Chondrocyte (in vitro differentiated cells): ENCODE results near the gene ATXN7L3. TPM values are rescaled to one million over a fixed set of nuclear protein-coding genes. Genes with fewer than 3 reads are reported as not detected.

Source experiments
- DNase-seq: peaks from one replicate; pipeline ENCODE4 v3.0.0; 2021; ENCODE audit warnings: mixed read lengths, low spot score
- H3K27ac Mint-ChIP-seq: one replicate; pipeline ENCODE4 v1.8.0; 2021; ENCODE audit warnings: mild to moderate bottlenecking, moderate library complexity, mixed read lengths; ENCODE audit not compliant: unreplicated experiment
- H3K27me3 Mint-ChIP-seq: 2 replicates; pipeline ENCODE4 v1.8.0; 2021; ENCODE audit warnings: low read depth, mixed read lengths
- H3K36me3 Mint-ChIP-seq: 2 replicates; pipeline ENCODE4 v1.8.0; 2021; ENCODE audit warnings: low read depth, mixed read lengths
- H3K4me1 Mint-ChIP-seq: 2 replicates; pipeline ENCODE4 v1.8.0; 2021; ENCODE audit warnings: low read depth, mild to moderate bottlenecking, mixed read lengths
- H3K4me3 Mint-ChIP-seq: one replicate; pipeline ENCODE4 v1.8.0; 2021; ENCODE audit warnings: mild to moderate bottlenecking, moderate library complexity, mixed read lengths; ENCODE audit not compliant: unreplicated experiment
- H3K9me3 Mint-ChIP-seq: 2 replicates; pipeline ENCODE4 v1.8.0; 2021; ENCODE audit warnings: low read depth, mixed read lengths
- total RNA-seq: library from RNA; stranded (reverse); gene quantifications from 3 replicates; pipeline ENCODE4 v1.2.1, GENCODE V29; 2021
- TF ChIP-seq, protein P1 (sequence below): fragments of 200-600 bp; sonication (generic); IDR thresholded peaks from 2 replicates; pipeline ENCODE4 v1.5.0; 2021; ENCODE audit warnings: antibody characterized with exemption, mild to moderate bottlenecking, moderate library complexity

ATXN7L3 gene
- total RNA-seq, 1 donor from 2014 or later = 93.4 TPM

DNA sequence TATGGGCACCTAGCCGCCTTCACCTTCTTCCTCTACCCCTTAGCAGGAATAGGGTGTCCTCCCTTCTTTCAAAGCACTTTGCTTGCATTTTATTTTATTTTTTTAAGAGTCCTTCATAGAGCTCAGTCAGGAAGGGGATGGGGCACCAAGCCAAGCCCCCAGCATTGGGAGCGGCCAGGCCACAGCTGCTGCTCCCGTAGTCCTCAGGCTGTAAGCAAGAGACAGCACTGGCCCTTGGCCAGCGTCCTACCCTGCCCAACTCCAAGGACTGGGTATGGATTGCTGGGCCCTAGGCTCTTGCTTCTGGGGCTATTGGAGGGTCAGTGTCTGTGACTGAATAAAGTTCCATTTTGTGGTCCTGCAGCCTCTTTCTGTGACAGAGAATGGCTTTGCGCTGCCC lies 8.3 kb downstream of the ATXN7L3 start:
- peak overlapping the region; percentile 78 for H3K27ac Mint-ChIP-seq
- DNase-seq = no peak
- no peak overlapping the region for H3K4me3 Mint-ChIP-seq
- H3K36me3 Mint-ChIP-seq = peaks cover 12% of the 10 kb centered on the region
- peaks cover 20% of the 10 kb centered on the region for H3K4me1 Mint-ChIP-seq
- TF ChIP-seq, protein P1, sequence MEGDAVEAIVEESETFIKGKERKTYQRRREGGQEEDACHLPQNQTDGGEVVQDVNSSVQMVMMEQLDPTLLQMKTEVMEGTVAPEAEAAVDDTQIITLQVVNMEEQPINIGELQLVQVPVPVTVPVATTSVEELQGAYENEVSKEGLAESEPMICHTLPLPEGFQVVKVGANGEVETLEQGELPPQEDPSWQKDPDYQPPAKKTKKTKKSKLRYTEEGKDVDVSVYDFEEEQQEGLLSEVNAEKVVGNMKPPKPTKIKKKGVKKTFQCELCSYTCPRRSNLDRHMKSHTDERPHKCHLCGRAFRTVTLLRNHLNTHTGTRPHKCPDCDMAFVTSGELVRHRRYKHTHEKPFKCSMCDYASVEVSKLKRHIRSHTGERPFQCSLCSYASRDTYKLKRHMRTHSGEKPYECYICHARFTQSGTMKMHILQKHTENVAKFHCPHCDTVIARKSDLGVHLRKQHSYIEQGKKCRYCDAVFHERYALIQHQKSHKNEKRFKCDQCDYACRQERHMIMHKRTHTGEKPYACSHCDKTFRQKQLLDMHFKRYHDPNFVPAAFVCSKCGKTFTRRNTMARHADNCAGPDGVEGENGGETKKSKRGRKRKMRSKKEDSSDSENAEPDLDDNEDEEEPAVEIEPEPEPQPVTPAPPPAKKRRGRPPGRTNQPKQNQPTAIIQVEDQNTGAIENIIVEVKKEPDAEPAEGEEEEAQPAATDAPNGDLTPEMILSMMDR = no peak
- H3K27me3 Mint-ChIP-seq = no peaks in the 10 kb centered on the region
- H3K9me3 Mint-ChIP-seq = no peaks in the 10 kb centered on the region

DNA sequence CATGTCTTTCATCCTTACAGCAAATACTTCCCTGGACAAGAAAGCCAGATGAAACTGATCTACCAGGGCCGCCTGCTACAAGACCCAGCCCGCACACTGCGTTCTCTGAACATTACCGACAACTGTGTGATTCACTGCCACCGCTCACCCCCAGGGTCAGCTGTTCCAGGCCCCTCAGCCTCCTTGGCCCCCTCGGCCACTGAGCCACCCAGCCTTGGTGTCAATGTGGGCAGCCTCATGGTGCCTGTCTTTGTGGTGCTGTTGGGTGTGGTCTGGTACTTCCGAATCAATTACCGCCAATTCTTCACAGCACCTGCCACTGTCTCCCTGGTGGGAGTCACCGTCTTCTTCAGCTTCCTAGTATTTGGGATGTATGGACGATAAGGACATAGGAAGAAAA lies 9.2 kb downstream of the ATXN7L3 start:
- Mint-ChIP-seq H3K9me3 (no peaks in the 10 kb centered on the region), H3K27me3 (no peaks in the 10 kb centered on the region), H3K4me3 (no peak overlapping the region), H3K36me3 (peaks cover 12% of the 10 kb centered on the region), H3K27ac (peak overlapping the region; percentile 78), H3K4me1 (peaks cover 25% of the 10 kb centered on the region)
- no peak for DNase-seq
- TF ChIP-seq, protein P1 = no peak

DNA sequence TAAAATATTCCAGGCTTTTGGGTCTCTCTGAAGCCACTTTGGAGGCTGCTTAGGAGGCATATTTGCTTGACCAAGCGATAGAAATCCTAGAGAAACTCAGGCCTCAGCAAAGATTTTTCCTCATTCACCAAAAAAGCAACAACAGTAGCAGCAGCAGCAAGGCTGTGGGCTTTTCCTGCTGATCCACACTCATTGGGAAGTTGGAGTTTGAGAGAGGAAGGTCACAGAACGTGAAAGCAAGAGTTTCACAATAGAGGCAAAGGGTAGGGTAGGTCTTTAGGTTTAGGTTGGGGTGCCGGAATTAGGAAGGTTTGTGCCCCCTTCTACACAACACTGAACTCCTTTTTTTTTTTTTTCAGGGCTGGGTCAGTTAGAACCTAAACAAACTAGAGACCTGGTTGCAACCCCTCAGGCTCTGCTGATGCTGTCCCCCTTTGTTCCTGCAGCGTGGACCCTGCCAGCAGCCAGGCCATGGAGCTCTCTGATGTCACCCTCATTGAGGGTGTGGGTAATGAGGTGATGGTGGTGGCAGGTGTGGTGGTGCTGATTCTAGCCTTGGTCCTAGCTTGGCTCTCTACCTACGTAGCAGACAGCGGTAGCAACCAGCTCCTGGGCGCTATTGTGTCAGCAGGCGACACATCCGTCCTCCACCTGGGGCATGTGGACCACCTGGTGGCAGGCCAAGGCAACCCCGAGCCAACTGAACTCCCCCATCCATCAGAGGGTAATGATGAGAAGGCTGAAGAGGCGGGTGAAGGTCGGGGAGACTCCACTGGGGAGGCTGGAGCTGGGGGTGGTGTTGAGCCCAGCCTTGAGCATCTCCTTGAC lies 10.9 kb downstream of the ATXN7L3 start:
- peak overlapping the region; percentile 99 for H3K27ac Mint-ChIP-seq

DNA sequence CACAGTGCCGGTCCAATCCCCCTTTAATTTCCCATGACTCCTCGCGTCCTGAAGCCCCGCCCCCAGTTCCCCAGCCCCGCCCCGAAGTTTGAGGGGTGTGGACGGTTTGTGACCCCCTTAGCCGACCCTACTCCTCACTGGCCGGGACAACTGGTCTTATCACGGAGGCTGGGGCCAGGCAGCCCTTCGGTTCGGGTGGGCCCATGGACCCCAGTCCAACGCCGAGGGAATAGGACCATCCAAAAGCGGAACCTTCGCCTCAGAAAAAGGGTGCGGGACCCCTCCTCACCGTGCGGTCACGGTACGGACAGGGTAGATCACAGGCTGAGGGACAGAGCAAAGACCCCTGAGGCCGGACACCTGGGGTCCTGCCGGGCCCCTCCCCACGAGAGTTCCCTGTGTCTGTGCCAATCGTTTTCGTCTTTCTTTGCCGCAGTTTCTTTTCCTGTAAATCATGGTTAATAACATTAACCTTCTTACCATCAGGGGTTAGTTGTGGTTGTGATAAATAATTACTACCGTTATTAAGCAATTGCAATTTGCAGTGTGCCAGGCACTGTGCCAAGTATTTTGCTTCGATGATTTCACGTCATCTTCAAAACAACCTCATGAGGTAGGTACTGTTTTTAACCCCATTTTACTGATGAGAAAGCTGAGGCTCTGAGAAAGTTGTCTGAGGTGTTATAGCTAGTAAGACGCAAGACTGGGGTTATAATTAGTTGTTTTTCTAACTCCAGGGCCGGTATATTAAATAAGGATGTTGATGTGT lies 12.4 kb downstream of the ATXN7L3 start:
- TF ChIP-seq, protein P1 = no peak
- peaks cover 32% of the 10 kb centered on the region for H3K4me1 Mint-ChIP-seq
- peaks cover 6% of the 10 kb centered on the region for H3K36me3 Mint-ChIP-seq
- no peaks in the 10 kb centered on the region for H3K9me3 Mint-ChIP-seq
- H3K27ac Mint-ChIP-seq = peak overlapping the region; percentile 99
- H3K27me3 Mint-ChIP-seq = no peaks in the 10 kb centered on the region
- no peak for DNase-seq
- peak overlapping the region; percentile 99 for H3K4me3 Mint-ChIP-seq

More for the DNA sequence above, 10.9 kb downstream of the ATXN7L3 start:
- H3K4me1 Mint-ChIP-seq = peaks cover 32% of the 10 kb centered on the region
- H3K27me3 Mint-ChIP-seq = no peaks in the 10 kb centered on the region
- peak overlapping the region; percentile 99 for H3K4me3 Mint-ChIP-seq
- peaks cover 6% of the 10 kb centered on the region for H3K36me3 Mint-ChIP-seq
- H3K9me3 Mint-ChIP-seq = no peaks in the 10 kb centered on the region
- TF ChIP-seq, protein P1 = no peak
- no peak for DNase-seq
